ENCODE measurements around the gene RSPH4A. TPM values are rescaled to one million over a fixed set of nuclear protein-coding genes. Genes with fewer than 3 reads are reported as not detected.
A peak's percentile ranks its signal among the peaks of the same experiment; 100 is the strongest.

RSPH4A gene
- total and polyA plus RNA-seq, 2 experiments from 2014 or later = 0.15 TPM; not detected in 1

GRCh38 chr6:116605935-116606334, 10.3 kb upstream of the RSPH4A start:
- Histone ChIP-seq H3K9ac (no peak overlapping the region), H3K4me2 (ENCODE audit: unreplicated experiment) (no peak overlapping the region), H3K9me2 (ENCODE audit: insufficient read depth) (no peaks in the 10 kb centered on the region), H3K4me1 (ENCODE audit: insufficient read depth) (no peaks in the 10 kb centered on the region), H3K4me3 (no peak overlapping the region), H3K79me2 (ENCODE audit: insufficient read depth) (no peaks in the 10 kb centered on the region), H2AFZ (no peak overlapping the region), H3F3A (ENCODE audit: insufficient read depth) (no peaks in the 10 kb centered on the region), H3K36me3 (ENCODE audit: low read depth) (peaks cover 13% of the 10 kb centered on the region; the same call in 1 of the 2 replicates), H3K27ac (no peak overlapping the region), H3K9me3 (ENCODE audit: low read depth) (no peaks in the 10 kb centered on the region), H3K27me3 (replicated peaks; ENCODE audit: insufficient read depth) (no peaks in the 10 kb centered on the region), H4K20me1 (ENCODE audit: insufficient read depth) (no peaks in the 10 kb centered on the region)
- in situ Hi-C loops (cut with MboI) = no loop called here
- 98 to 99% methylated on average over 4 of the region's 4 CpGs for WGBS, 2 experiments (ENCODE audit: low coverage in 1 of 2, low lambda C conversion rate in 2 of 2, missing lambda C conversion rate in 2 of 2)
- TF ChIP-seq EZH2phosphoT487 (IDR thresholded peaks at IDR 0.05; ENCODE audit: insufficient read depth, low read depth) (no peak), EZH2 (IDR thresholded peaks at IDR 0.05; ENCODE audit: insufficient read depth, poor library complexity, severe bottlenecking) (no peak)
- no peak for DNase-seq

- Histone ChIP-seq H3K9me3 (ENCODE audit: low read depth) (no peaks in the 10 kb centered on the region), H3K27me3 (replicated peaks; ENCODE audit: insufficient read depth) (no peaks in the 10 kb centered on the region), H3K79me2 (ENCODE audit: insufficient read depth) (no peaks in the 10 kb centered on the region), H4K20me1 (ENCODE audit: insufficient read depth) (no peaks in the 10 kb centered on the region), H3K4me2 (ENCODE audit: unreplicated experiment) (no peak overlapping the region), H3K4me1 (ENCODE audit: insufficient read depth) (0 out of 2 replicates have a peak, but pooled peaks cover 3% of the 10 kb centered on the region), H3K9me2 (ENCODE audit: insufficient read depth) (no peaks in the 10 kb centered on the region), H3K4me3 (no peak overlapping the region), H3K27ac (no peak overlapping the region), H2AFZ (no peak overlapping the region), H3F3A (ENCODE audit: insufficient read depth) (no peaks in the 10 kb centered on the region), H3K9ac (no peak overlapping the region), H3K36me3 (ENCODE audit: low read depth) (no peaks in the 10 kb centered on the region)
- TF ChIP-seq EZH2 (IDR thresholded peaks at IDR 0.05; ENCODE audit: insufficient read depth, poor library complexity, severe bottlenecking) = no peak
- TF ChIP-seq EZH2phosphoT487 (IDR thresholded peaks at IDR 0.05; ENCODE audit: insufficient read depth, low read depth) = no peak
- no peak for DNase-seq
- WGBS, 2 experiments (ENCODE audit: low coverage in 1 of 2, low lambda C conversion rate in 2 of 2, missing lambda C conversion rate in 2 of 2) = 60 to 62% methylated on average over 4 of the region's 4 CpGs
- in situ Hi-C loops (cut with MboI) = no loop called here
Measured at GRCh38 chr6:116611056-116611455, 5.2 kb upstream of the RSPH4A start.

GRCh38 chr6:116616737-116617053, 416 bp downstream of the RSPH4A start:
- DNase-seq = peak; percentile 60
- Histone ChIP-seq H3K79me2 (ENCODE audit: insufficient read depth) (no peaks in the 10 kb centered on the region), H3K4me3 (peak overlapping the region; percentile 90), H3K9me3 (ENCODE audit: low read depth) (no peaks in the 10 kb centered on the region), H3K9me2 (ENCODE audit: insufficient read depth) (no peaks in the 10 kb centered on the region), H4K20me1 (ENCODE audit: insufficient read depth) (no peaks in the 10 kb centered on the region), H2AFZ (peak overlapping the region; percentile 96), H3K4me2 (ENCODE audit: unreplicated experiment) (peak overlapping the region; percentile 82), H3K4me1 (ENCODE audit: insufficient read depth) (0 out of 2 replicates have a peak, but pooled peaks cover 3% of the 10 kb centered on the region), H3K27me3 (replicated peaks; ENCODE audit: insufficient read depth) (no peaks in the 10 kb centered on the region), H3F3A (ENCODE audit: insufficient read depth) (no peaks in the 10 kb centered on the region), H3K36me3 (ENCODE audit: low read depth) (no peaks in the 10 kb centered on the region), H3K27ac (peak overlapping the region; percentile 19; the same call in 1 of the 2 replicates), H3K9ac (peak overlapping the region; percentile 76)
- WGBS, 2 experiments (ENCODE audit: low coverage in 1 of 2, low lambda C conversion rate in 2 of 2, missing lambda C conversion rate in 2 of 2) = 0 to 1% methylated on average over 16 of the region's 16 CpGs
- in situ Hi-C loops (cut with MboI) = no loop called here
- TF ChIP-seq EZH2phosphoT487 (IDR thresholded peaks at IDR 0.05; ENCODE audit: insufficient read depth, low read depth) = no peak
- TF ChIP-seq EZH2 (IDR thresholded peaks at IDR 0.05; ENCODE audit: insufficient read depth, poor library complexity, severe bottlenecking) = no peak

GRCh38 chr6:116624036-116624805, 7.9 kb downstream of the RSPH4A start:
- H2AFZ ChIP-seq = no peak overlapping the region
- H3K4me3 ChIP-seq = no peak overlapping the region
- H3K9me2 ChIP-seq (ENCODE audit: insufficient read depth) = no peaks in the 10 kb centered on the region
- H3K9ac ChIP-seq = no peak overlapping the region
- H3K27ac ChIP-seq = no peak overlapping the region
- no peaks in the 10 kb centered on the region for H3K27me3 ChIP-seq (replicated peaks; ENCODE audit: insufficient read depth)
- H3F3A ChIP-seq (ENCODE audit: insufficient read depth) = no peaks in the 10 kb centered on the region
- H3K79me2 ChIP-seq (ENCODE audit: insufficient read depth) = no peaks in the 10 kb centered on the region
- TF ChIP-seq EZH2 (IDR thresholded peaks at IDR 0.05; ENCODE audit: insufficient read depth, poor library complexity, severe bottlenecking) = no peak
- TF ChIP-seq EZH2phosphoT487 (IDR thresholded peaks at IDR 0.05; ENCODE audit: insufficient read depth, low read depth) = no peak
- H3K36me3 ChIP-seq (ENCODE audit: low read depth) = no peaks in the 10 kb centered on the region
- no peaks in the 10 kb centered on the region for H3K4me1 ChIP-seq (ENCODE audit: insufficient read depth)
- no peak overlapping the region for H3K4me2 ChIP-seq (ENCODE audit: unreplicated experiment)
- WGBS, 2 experiments (ENCODE audit: low coverage in 1 of 2, low lambda C conversion rate in 2 of 2, missing lambda C conversion rate in 2 of 2) = 41 to 51% methylated on average over 3 of the region's 3 CpGs
- in situ Hi-C loops (cut with MboI) = no loop called here
- DNase-seq = peak; percentile 11
- H3K9me3 ChIP-seq (ENCODE audit: low read depth) = no peaks in the 10 kb centered on the region
- H4K20me1 ChIP-seq (ENCODE audit: insufficient read depth) = no peaks in the 10 kb centered on the region
